Psoas muscle (tissue), 8 donors: ENCODE results near the gene LPIN1. TPM values are rescaled to one million over a fixed set of nuclear protein-coding genes. Genes with fewer than 3 reads are reported as not detected.

Source experiments
- ATAC-seq, 4 donors: fragments of 200-7000 bp; cut with Tn5 transposase; one replicate each; pipeline ENCODE4 v1.9.1; 2020; ENCODE audit warnings: moderate library complexity in 3 of 4, mild to moderate bottlenecking in 2 of 4
- DNase-seq, 2 donors: peaks; one replicate each; pipeline ENCODE4 v3.0.0-alpha.2; 2020
- H3K27ac ChIP-seq: fragments of 200-600 bp; one replicate; pipeline ENCODE4 v1.8.0; 2022
- H3K27me3 ChIP-seq, 3 donors: fragments of 200-600 bp in 1 of 3; one replicate each; pipeline versions ENCODE4 v1.6.1 to v1.8.0; 2013 to 2022; ENCODE audit warnings: low read length in 2 of 3, mild to moderate bottlenecking in 2 of 3, moderate library complexity in 1 of 3; ENCODE audit not compliant: insufficient read depth in 3 of 3
- H3K36me3 ChIP-seq, 2 donors: fragments of 200-600 bp in 1 of 2; one replicate each; pipeline versions ENCODE4 v1.6.1 to v1.8.0; 2013 to 2022; ENCODE audit warnings: low read depth in 1 of 2, mild to moderate bottlenecking in 1 of 2, moderate library complexity in 1 of 2; ENCODE audit not compliant: insufficient read depth in 1 of 2
- H3K4me1 ChIP-seq: fragments of 200-600 bp; one replicate; pipeline ENCODE4 v1.8.0; 2022
- H3K4me3 ChIP-seq: fragments of 200-600 bp; one replicate; pipeline ENCODE4 v1.8.0; 2022; ENCODE audit warnings: mild to moderate bottlenecking
- H3K9me3 ChIP-seq: fragments of 200-600 bp; one replicate; pipeline ENCODE4 v1.8.0; 2022
- CTCF ChIP-seq: fragments of 200-600 bp; IDR thresholded peaks from one replicate; pipeline ENCODE4 v1.8.0; 2022; ENCODE audit warnings: antibody characterized with exemption
- WGBS, 3 donors: extraction: QIAGEN DNeasy Blood & Tissue Kit; methylation state at CpG; one replicate each; pipeline versions ENCODE4 v1.1.6 to v1.1.7; 2013; 5-methylcytosine and 5-hydroxymethylcytosine counted together
- intact Hi-C, 2 donors: fragments of 100-400 bp; cut with DNase I; formaldehyde crosslinking; loops; one replicate each; pipeline versions ENCODE4 v1.11.0 to v1.14.2; 2022
- polyA plus RNA-seq, 3 donors: library from polyadenylated mRNA; stranded (reverse); fragments of 200-250 nt; gene quantifications; one replicate each; pipeline ENCODE4 v1.2.3, GENCODE V29; 2013
- total RNA-seq, 4 donors: library from RNA; stranded (reverse); fragmentation: NEBNext Ultra II Directional in 2 of 4; extraction: Animal tissue kit (Norgen Biotek cat#: 25700) in 2 of 4; gene quantifications; one replicate each; pipeline versions ENCODE4 v1.2.1 to v1.2.4, GENCODE V29; 2021 to 2023
- donor health status: healthy with polysubstance abuse.
- donor health status: DM: no; HTN: no; CAD: no; lungs with moderate emphysema.
- donor health status: Bipolar disorder and iron deficiency.
- donor health status: healthy.
- donor health status: DM: yes; HTN: yes; CAD: no.
- donor health status: DM: no; HTN: no; CAD: no.
- donor health status: DM: no; HTN: no; CAD: no.
- donor health status: DM: yes; HTN: yes; CAD: no.

LPIN1 gene
- total and polyA plus RNA-seq, 7 donors, result 82.0 to 382 (median 146) TPM

DNA sequence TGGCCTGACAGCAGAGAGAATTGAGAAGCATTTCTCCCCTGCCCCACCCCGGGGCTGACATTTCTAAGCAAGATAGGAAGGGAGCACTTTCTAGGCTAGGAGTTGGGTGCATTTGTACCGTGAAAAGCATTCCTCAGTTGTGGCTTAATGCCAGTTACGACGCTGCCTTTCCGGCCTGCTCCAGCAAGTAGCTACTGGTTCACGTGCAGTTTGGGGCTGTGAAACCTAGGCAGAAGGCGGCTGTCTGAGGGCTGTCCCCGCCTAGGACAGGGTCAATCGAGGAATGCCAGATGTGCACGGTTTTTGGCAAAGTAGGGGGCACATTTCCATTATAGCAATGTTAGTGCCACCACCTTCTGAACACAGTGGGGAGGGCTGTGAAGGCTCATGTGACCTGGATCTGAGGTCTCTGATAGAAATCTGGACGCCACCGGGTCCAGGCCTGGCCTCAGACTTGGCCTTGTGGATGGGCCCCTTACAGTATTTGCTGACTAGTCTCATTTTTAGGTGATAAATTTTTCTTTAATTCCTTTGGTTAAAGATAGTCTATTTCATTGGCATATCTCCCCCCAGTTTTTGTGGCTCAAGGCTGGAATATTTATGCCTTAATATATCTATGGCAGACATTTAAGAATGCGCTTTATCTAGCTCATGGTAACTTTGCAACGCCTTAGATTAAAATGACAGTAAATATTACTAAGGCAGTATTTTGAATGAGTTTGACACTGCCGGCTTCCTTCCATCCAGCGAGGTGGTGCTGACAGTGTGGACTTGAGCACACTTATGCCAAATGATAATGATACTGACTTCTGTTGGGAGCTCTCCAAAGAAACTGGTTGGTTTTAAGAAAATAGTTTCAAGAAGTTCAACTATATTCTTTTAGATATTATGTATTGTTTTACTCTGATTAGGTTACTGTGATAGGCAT lies 78.7 kb downstream of the LPIN1 start:
- Histone ChIP-seq H3K9me3 (no peaks in the 10 kb centered on the region), H3K36me3 (peaks cover 0 to 60% of the 10 kb centered on the region in 2 donors), H3K27ac (no peak overlapping the region), H3K4me1 (peaks cover 22% of the 10 kb centered on the region), H3K27me3 (no peaks in the 10 kb centered on the region), H3K4me3 (no peak overlapping the region)
- intact Hi-C loops, result loop anchor here in 1 of 2 donors (5.0 kb wide), 1 partner anchor 1182 kb away; no protein-coding TSS in a partner anchor
- no peak for TF ChIP-seq CTCF
- ATAC-seq (no peak), DNase-seq (no peak)
- 50 to 70% (median 58%) methylated on average over 16 of the region's 16 CpGs for WGBS, 3 donors

DNA sequence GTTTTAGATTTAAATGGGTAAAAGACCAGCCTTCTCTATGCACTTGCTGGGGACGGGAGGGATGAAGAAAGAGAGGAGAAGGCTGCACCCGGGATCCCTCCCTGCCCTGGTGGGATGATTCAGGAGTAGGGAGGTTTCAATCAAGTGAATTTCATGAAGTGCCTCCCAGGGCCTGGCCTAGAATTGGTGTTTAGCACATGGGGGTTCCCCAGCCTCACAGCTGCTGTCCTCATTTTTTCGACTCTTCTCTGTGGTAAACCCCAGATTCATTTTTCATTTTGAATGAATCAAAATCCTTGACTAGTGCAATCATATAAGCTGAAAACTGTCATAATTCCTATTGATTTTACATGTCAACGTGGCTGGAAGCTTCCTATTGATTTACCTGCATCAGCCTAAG lies 81.1 kb downstream of the LPIN1 start:
- DNase-seq, result no peak
- no peak for TF ChIP-seq CTCF
- Histone ChIP-seq H3K4me1 (peaks cover 30% of the 10 kb centered on the region), H3K36me3 (peaks cover 0 to 44% of the 10 kb centered on the region in 2 donors), H3K27me3 (no peaks in the 10 kb centered on the region), H3K9me3 (no peaks in the 10 kb centered on the region), H3K4me3 (no peak overlapping the region), H3K27ac (no peak overlapping the region)
- intact Hi-C loops, result loop anchor here in 1 of 2 donors (5.0 kb wide), 1 partner anchor 1180 kb away; no protein-coding TSS in a partner anchor
- WGBS, 3 donors, result 64 to 81% (median 77%) methylated on average over 4 of the region's 4 CpGs
- ATAC-seq, result no peak

- H3K36me3 ChIP-seq, result peaks cover 0 to 42% of the 10 kb centered on the region in 2 donors
- intact Hi-C loops, result loop anchor here in 1 of 2 donors (1.0 to 5.0 kb wide), 2 partner anchors 887 to 1178 kb away; partner anchors contain the start of gene TRIB2
- no peak overlapping the region for H3K4me3 ChIP-seq
- 80 to 96% (median 87%) methylated on average over 3 of the region's 3 CpGs for WGBS, 3 donors
- peaks cover 21% of the 10 kb centered on the region for H3K4me1 ChIP-seq
- TF ChIP-seq CTCF, result no peak
- no peak for ATAC-seq
- H3K9me3 ChIP-seq, result no peaks in the 10 kb centered on the region
- H3K27ac ChIP-seq, result peak overlapping the region; percentile 64
- no peak for DNase-seq
- no peaks in the 10 kb centered on the region for H3K27me3 ChIP-seq
These were observed 82.5 kb downstream of the LPIN1 start for GRCh38 chr2:11828933-11829323.

GRCh38 chr2:11829324-11829946 lies 83.0 kb downstream of the LPIN1 start:
- peak; percentile 36 for TF ChIP-seq CTCF
- intact Hi-C loops, result loop anchor here in 1 of 2 donors (1.0 to 5.0 kb wide), 2 partner anchors 887 to 1178 kb away; partner anchors contain the start of gene TRIB2
- Histone ChIP-seq H3K27ac (peak overlapping the region; percentile 64), H3K9me3 (no peaks in the 10 kb centered on the region), H3K36me3 (peaks cover 0 to 37% of the 10 kb centered on the region in 2 donors), H3K27me3 (no peaks in the 10 kb centered on the region), H3K4me3 (peak overlapping the region; percentile 39), H3K4me1 (peaks cover 21% of the 10 kb centered on the region)
- peak; percentile 11 to 33 (median 26) for ATAC-seq
- WGBS, 3 donors, result 12 to 29% (median 15%) methylated on average over 11 of the region's 11 CpGs
- peak; percentile 60 to 79 for DNase-seq
